Calu3 (cell line): ENCODE data around the gene TMTC4. TPM values are rescaled to one million over a fixed set of nuclear protein-coding genes. Genes with fewer than 3 reads are reported as not detected.

ENCODE experiments used
- BruUV-seq: library from RNA; stranded (reverse); fragments of 400-500 nt; replicated peaks from 2 replicates; lab custom pipeline; 2021; lab: Mats Ljungman, UMichigan
- CTCF ChIA-PET: fragments of 300-600 bp; sonication (Branson Sonifier 250); formaldehyde crosslinking; loops from one replicate; lab custom pipeline; 2022; ENCODE audit warnings: antibody characterized with exemption; lab: Charles Lee
- DNase-seq: peaks from one replicate; pipeline ENCODE4 v3.0.0; 2022
- H3K27ac Mint-ChIP-seq: one replicate; pipeline ENCODE4 v1.8.0; 2022; ENCODE audit warnings: mixed read lengths; ENCODE audit not compliant: unreplicated experiment
- H3K27me3 Mint-ChIP-seq: one replicate; pipeline ENCODE4 v1.8.0; 2022; ENCODE audit warnings: mixed read lengths; ENCODE audit not compliant: unreplicated experiment
- H3K36me3 Mint-ChIP-seq: one replicate; pipeline ENCODE4 v1.8.0; 2022; ENCODE audit warnings: mild to moderate bottlenecking, moderate library complexity, mixed read lengths; ENCODE audit not compliant: insufficient read depth, unreplicated experiment
- H3K4me1 Mint-ChIP-seq: one replicate; pipeline ENCODE4 v1.8.0; 2022; ENCODE audit warnings: mild to moderate bottlenecking, low read depth, mixed read lengths; ENCODE audit not compliant: unreplicated experiment
- H3K4me3 Mint-ChIP-seq: one replicate; pipeline ENCODE4 v1.8.0; 2022; ENCODE audit warnings: mild to moderate bottlenecking, low read depth, moderate library complexity, mixed read lengths; ENCODE audit not compliant: unreplicated experiment
- H3K9me3 Mint-ChIP-seq: one replicate; pipeline ENCODE4 v1.8.0; 2022; ENCODE audit warnings: low read depth, mixed read lengths; ENCODE audit not compliant: unreplicated experiment
- CTCF ChIP-seq: fragments of 200-600 bp; IDR thresholded peaks from one replicate; pipeline ENCODE4 v1.8.0; 2022; ENCODE audit warnings: antibody characterized with exemption; ENCODE audit not compliant: unreplicated experiment
- intact Hi-C: fragments of 100-400 bp; cut with micrococcal nuclease; formaldehyde crosslinking; loops from one replicate; pipeline ENCODE4 v1.10.0; 2022; ENCODE audit not compliant: unreplicated experiment
- total RNA-seq: library from RNA; stranded (reverse); gene quantifications from 2 replicates; pipeline ENCODE4 v1.2.3, GENCODE V29; 2022

Gene TMTC4
- total RNA-seq, 1 experiment from 2014 or later = 8.2 TPM

GRCh38 chr13:100668408-100668807 is 6.2 kb downstream of the TMTC4 start:
- no peak for TF ChIP-seq CTCF
- no peaks in the 10 kb centered on the region for H3K36me3 Mint-ChIP-seq
- no peaks in the 10 kb centered on the region for H3K9me3 Mint-ChIP-seq
- H3K27me3 Mint-ChIP-seq = no peaks in the 10 kb centered on the region
- no peak overlapping the region for H3K27ac Mint-ChIP-seq
- BruUV-seq = no TSS peak
- H3K4me1 Mint-ChIP-seq = no peaks in the 10 kb centered on the region
- H3K4me3 Mint-ChIP-seq = no peak overlapping the region
- CTCF ChIA-PET = no interaction called here
- no peak for DNase-seq
- intact Hi-C loops = no loop called here

GRCh38 chr13:100667894-100668293 is 6.7 kb downstream of the TMTC4 start:
- DNase-seq = no peak
- H3K36me3 Mint-ChIP-seq = no peaks in the 10 kb centered on the region
- no peak overlapping the region for H3K27ac Mint-ChIP-seq
- BruUV-seq = no TSS peak
- CTCF ChIA-PET = no interaction called here
- H3K4me1 Mint-ChIP-seq = no peaks in the 10 kb centered on the region
- H3K4me3 Mint-ChIP-seq = no peak overlapping the region
- intact Hi-C loops = no loop called here
- H3K27me3 Mint-ChIP-seq = no peaks in the 10 kb centered on the region
- no peaks in the 10 kb centered on the region for H3K9me3 Mint-ChIP-seq
- no peak for TF ChIP-seq CTCF

GRCh38 chr13:100666124-100666523 is 8.5 kb downstream of the TMTC4 start:
- H3K27ac Mint-ChIP-seq = no peak overlapping the region
- intact Hi-C loops = no loop called here
- TF ChIP-seq CTCF = no peak
- H3K4me1 Mint-ChIP-seq = no peaks in the 10 kb centered on the region
- no TSS peak for BruUV-seq
- CTCF ChIA-PET = no interaction called here
- no peaks in the 10 kb centered on the region for H3K9me3 Mint-ChIP-seq
- DNase-seq = no peak
- no peaks in the 10 kb centered on the region for H3K27me3 Mint-ChIP-seq
- H3K36me3 Mint-ChIP-seq = no peaks in the 10 kb centered on the region
- no peak overlapping the region for H3K4me3 Mint-ChIP-seq

- no peak overlapping the region for H3K4me3 Mint-ChIP-seq
- no peaks in the 10 kb centered on the region for H3K36me3 Mint-ChIP-seq
- intact Hi-C loops = no loop called here
- no peak for DNase-seq
- no peaks in the 10 kb centered on the region for H3K27me3 Mint-ChIP-seq
- no peaks in the 10 kb centered on the region for H3K4me1 Mint-ChIP-seq
- H3K9me3 Mint-ChIP-seq = no peaks in the 10 kb centered on the region
- H3K27ac Mint-ChIP-seq = no peak overlapping the region
- CTCF ChIA-PET = no interaction called here
- BruUV-seq = no TSS peak
- no peak for TF ChIP-seq CTCF
Measured at GRCh38 chr13:100665403-100665802, 9.2 kb downstream of the TMTC4 start.
